Activated B cell treated with CpG ODN at 0.5 μM for 24 hours (primary cell): Measurements from ENCODE around the gene CXCL6. TPM values are rescaled to one million over a fixed set of nuclear protein-coding genes. Genes with fewer than 3 reads are reported as not detected.

ENCODE experiments used
- ATAC-seq: fragments of 200-7000 bp; cut with Tn5 transposase; one replicate; pipeline ENCODE4 v1.10.0; 2021; ENCODE audit warnings: low read depth, mild to moderate bottlenecking, moderate library complexity
- CTCF ChIA-PET: fragments of 350-600 bp; sonication (Branson Sonifier 250); formaldehyde crosslinking; loops from one replicate; lab custom pipeline; 2021; ENCODE audit warnings: antibody characterized with exemption; lab: Charles Lee
- POLR2A ChIA-PET: fragments of 350-600 bp; sonication (Branson Sonifier 250); formaldehyde crosslinking; loops from one replicate; lab custom pipeline; 2021; ENCODE audit warnings: antibody characterized with exemption; lab: Charles Lee
- DNase-seq: peaks from one replicate; pipeline ENCODE4 v3.0.0; 2022
- H3K27ac Mint-ChIP-seq: one replicate; pipeline ENCODE4 v1.8.0; 2020; ENCODE audit warnings: mixed read lengths
- H3K27me3 Mint-ChIP-seq: one replicate; pipeline ENCODE4 v1.8.0; 2021; ENCODE audit warnings: mixed read lengths
- H3K36me3 Mint-ChIP-seq: one replicate; pipeline ENCODE4 v1.8.0; 2021; ENCODE audit warnings: low read depth, mixed read lengths
- H3K4me1 Mint-ChIP-seq: one replicate; pipeline ENCODE4 v1.8.0; 2021; ENCODE audit warnings: mixed read lengths
- H3K4me3 Mint-ChIP-seq: one replicate; pipeline ENCODE4 v1.8.0; 2020; ENCODE audit warnings: mild to moderate bottlenecking, mixed read lengths
- H3K9me3 Mint-ChIP-seq: one replicate; pipeline ENCODE4 v1.8.0; 2020; ENCODE audit warnings: mixed read lengths
- CTCF ChIP-seq: fragments of 200-600 bp; IDR thresholded peaks from one replicate; pipeline ENCODE4 v1.8.0; 2022; ENCODE audit warnings: antibody characterized with exemption, mild to moderate bottlenecking
- intact Hi-C: fragments of 100-400 bp; cut with micrococcal nuclease; formaldehyde crosslinking; loops from one replicate; pipeline ENCODE4 v1.15.1; 2024
- total RNA-seq: library from RNA; stranded (reverse); gene quantifications from 2 replicates; pipeline ENCODE4 v1.2.3, GENCODE V29; 2022

Gene CXCL6
- total RNA-seq, 1 donor from 2014 or later: not detected

- DNase-seq: no peak
Measured at GRCh38 chr4:73816814-73817213, 19.7 kb upstream of the CXCL6 start.

GRCh38 chr4:73817341-73817740 is 19.1 kb upstream of the CXCL6 start:
- Mint-ChIP-seq H3K4me1 (no peaks in the 10 kb centered on the region), H3K9me3 (no peaks in the 10 kb centered on the region), H3K36me3 (no peaks in the 10 kb centered on the region), H3K27ac (no peak overlapping the region), H3K4me3 (no peak overlapping the region), H3K27me3 (no peaks in the 10 kb centered on the region)
- DNase-seq: no peak
- no peak for ATAC-seq
- ChIA-PET POLR2A (no interaction called here), CTCF (no interaction called here)
- no peak for TF ChIP-seq CTCF
- intact Hi-C loops: no loop called here

More at GRCh38 chr4:73816814-73817213, 19.7 kb upstream of the CXCL6 start:
- CTCF ChIA-PET: no interaction called here
- Mint-ChIP-seq H3K27me3 (no peaks in the 10 kb centered on the region), H3K36me3 (no peaks in the 10 kb centered on the region), H3K27ac (no peak overlapping the region), H3K4me3 (no peak overlapping the region), H3K9me3 (no peaks in the 10 kb centered on the region), H3K4me1 (no peaks in the 10 kb centered on the region)
- intact Hi-C loops: no loop called here
- ATAC-seq: no peak
- no peak for TF ChIP-seq CTCF
- POLR2A ChIA-PET: no interaction called here

GRCh38 chr4:73821325-73821724 is 15.2 kb upstream of the CXCL6 start:
- no peak overlapping the region for H3K27ac Mint-ChIP-seq
- H3K36me3 Mint-ChIP-seq: no peaks in the 10 kb centered on the region
- H3K4me1 Mint-ChIP-seq: no peaks in the 10 kb centered on the region
- H3K27me3 Mint-ChIP-seq: no peaks in the 10 kb centered on the region
- ChIA-PET CTCF (no interaction called here), POLR2A (no interaction called here)
- no peaks in the 10 kb centered on the region for H3K9me3 Mint-ChIP-seq
- no peak for TF ChIP-seq CTCF
- intact Hi-C loops: no loop called here
- DNase-seq (no peak), ATAC-seq (no peak)
- no peak overlapping the region for H3K4me3 Mint-ChIP-seq

- Mint-ChIP-seq H3K36me3 (no peaks in the 10 kb centered on the region), H3K4me1 (no peaks in the 10 kb centered on the region), H3K27me3 (no peaks in the 10 kb centered on the region), H3K4me3 (no peak overlapping the region), H3K27ac (no peak overlapping the region), H3K9me3 (peaks cover 3% of the 10 kb centered on the region)
- no peak for DNase-seq
- ChIA-PET CTCF (no interaction called here), POLR2A (no interaction called here)
- intact Hi-C loops: no loop called here
- no peak for TF ChIP-seq CTCF
- ATAC-seq: no peak
Measured at GRCh38 chr4:73822389-73822788, 14.1 kb upstream of the CXCL6 start.

GRCh38 chr4:73822812-73823504 is 13.5 kb upstream of the CXCL6 start:
- TF ChIP-seq CTCF: no peak
- ChIA-PET POLR2A (no interaction called here), CTCF (interaction anchor here (1.1 kb wide), 1 partner anchor 10 kb away, joined by 3 read pairs; no protein-coding TSS in a partner anchor)
- no peak overlapping the region for H3K27ac Mint-ChIP-seq
- H3K4me1 Mint-ChIP-seq: no peaks in the 10 kb centered on the region
- H3K36me3 Mint-ChIP-seq: no peaks in the 10 kb centered on the region
- ATAC-seq: no peak
- H3K27me3 Mint-ChIP-seq: no peaks in the 10 kb centered on the region
- H3K4me3 Mint-ChIP-seq: no peak overlapping the region
- peaks cover 6% of the 10 kb centered on the region for H3K9me3 Mint-ChIP-seq
- DNase-seq: no peak
- intact Hi-C loops: no loop called here
